ENCODE measurements around the gene NRP1.
"Not testable (repeated sequence)": the region's sequence is repeated elsewhere in the genome, so short reads cannot be mapped to it uniquely, and the experiment has no call there.

The NRP1 gene

GRCh38 chr10:33141251-33141650, 193.2 kb downstream of the NRP1 start:
- DNase-seq, result no peak

- no peak for DNase-seq
Observed at GRCh38 chr10:33139181-33139646, 195.3 kb downstream of the NRP1 start.

DNA sequence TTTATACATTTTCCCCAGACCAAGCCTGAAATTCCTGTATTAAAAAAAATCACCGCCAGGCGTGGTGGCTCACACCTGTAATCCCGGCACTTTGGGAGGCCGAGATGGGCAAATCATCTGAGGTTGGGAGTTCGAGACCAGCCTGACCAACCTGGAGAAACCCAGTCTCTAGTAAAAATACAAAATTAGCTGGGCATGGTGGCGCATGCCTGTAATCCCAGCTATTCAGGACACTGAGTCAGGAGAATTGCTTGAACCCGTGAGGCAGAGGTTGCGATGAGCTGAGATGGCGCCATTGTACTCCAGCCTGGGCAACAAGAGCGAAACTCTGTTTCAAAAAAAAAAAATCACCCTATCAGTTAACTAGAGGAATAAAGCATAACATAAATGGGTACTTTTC, 195.8 kb downstream of the NRP1 start:
- DNase-seq, result not testable (repeated sequence)

GRCh38 chr10:33137356-33138005, 197.0 kb downstream of the NRP1 start:
- no peak for DNase-seq

GRCh38 chr10:33136781-33137180, 197.7 kb downstream of the NRP1 start:
- DNase-seq, result no peak

GRCh38 chr10:33136271-33136670, 198.2 kb downstream of the NRP1 start:
- no peak for DNase-seq

DNA sequence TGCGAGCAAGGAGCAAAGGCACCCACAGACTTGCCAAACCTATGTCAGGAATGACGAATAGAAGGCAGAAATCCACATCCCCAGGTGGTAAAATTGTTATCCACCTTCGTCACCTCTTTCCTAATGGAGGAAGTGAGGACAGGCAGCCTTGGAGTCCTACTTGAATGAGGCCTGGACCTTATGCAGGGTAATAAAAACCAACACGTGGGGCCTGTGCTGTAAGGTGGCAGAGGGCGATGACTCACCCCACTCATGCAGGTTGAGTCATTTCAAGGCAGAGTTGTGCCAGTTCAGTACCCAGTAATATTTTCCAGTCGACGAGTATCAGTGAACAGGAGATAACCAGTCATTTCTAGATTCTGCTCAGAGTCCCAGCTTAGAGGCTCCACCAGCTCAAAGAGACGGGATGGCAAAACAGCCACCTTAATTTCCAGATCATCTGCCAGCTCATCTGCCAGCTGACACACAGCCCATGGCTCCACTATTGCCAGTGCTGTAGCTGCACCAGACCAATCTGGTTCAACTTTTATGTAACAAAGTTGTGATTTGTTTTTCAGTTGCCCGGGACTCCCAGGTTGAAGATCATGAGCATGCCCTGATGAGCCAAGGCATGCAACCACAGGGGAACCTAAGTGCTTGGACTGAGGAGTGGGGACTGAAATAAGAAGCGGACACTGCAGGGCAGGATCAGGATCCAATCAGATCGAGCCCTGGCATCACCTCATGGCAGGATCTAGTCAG, 200.3 kb downstream of the NRP1 start:
- no peak for DNase-seq

- no peak for DNase-seq
Observed at GRCh38 chr10:33133557-33133956, 200.9 kb downstream of the NRP1 start.

DNA sequence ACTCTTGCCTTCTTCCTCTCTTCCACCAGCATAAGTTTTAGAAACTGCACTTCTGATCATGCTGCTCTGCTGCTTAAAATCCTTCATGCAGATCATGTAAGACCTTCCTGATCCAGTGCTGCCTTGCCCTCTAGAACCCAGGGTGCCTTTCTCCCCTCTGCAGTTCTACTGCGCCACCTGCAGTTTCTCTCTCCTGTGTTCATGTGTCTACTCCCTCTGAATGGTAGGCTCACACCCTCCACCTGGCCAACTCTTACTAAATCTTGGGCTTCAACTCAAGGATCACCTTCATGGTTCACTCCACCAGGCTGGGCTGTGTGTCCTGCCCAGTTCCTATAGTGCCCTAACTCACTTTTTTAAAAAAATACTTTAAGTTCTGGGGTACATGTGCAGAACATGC, 201.8 kb downstream of the NRP1 start:
- no peak for DNase-seq

DNA sequence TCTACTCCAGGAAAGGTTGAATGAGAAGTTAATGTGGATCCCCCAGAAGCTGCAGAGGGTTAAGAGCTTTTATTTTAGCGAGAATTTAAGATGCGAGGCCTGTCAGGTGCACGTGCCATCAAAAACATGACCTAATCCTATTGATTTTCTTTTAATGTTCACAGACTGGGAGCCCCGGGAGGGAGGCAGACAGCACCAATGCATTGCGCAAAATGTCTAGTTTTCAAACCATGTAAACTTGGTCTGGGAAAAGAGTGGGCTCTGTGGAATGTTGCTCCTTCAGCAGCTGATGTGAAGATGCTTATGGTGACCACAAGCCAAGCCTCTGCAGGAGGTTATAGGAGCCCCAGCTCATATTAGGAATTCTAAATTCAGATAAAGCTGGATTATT, 204.5 kb downstream of the NRP1 start:
- DNase-seq, result no peak

GRCh38 chr10:33129141-33129995, 205.1 kb downstream of the NRP1 start:
- no peak for DNase-seq

- DNase-seq, result no peak
Observed at GRCh38 chr10:33127622-33128021, 206.8 kb downstream of the NRP1 start.

Measured in NCI-H187 (cell line).